SK-N-SH treated with all-trans-retinoic acid at 6 μM for 48 hours (cell line): ENCODE measurements around the gene CLMN.

ENCODE experiments used
- ATAC-seq: fragments of 200-7000 bp; cut with Tn5 transposase; 3 replicates; pipeline ENCODE4 v1.9.1; 2020; ENCODE audit warnings: mild to moderate bottlenecking, moderate library complexity
- ARNTL ChIP-seq: fragments of 450-650 bp; formaldehyde crosslinking; IDR thresholded peaks from 2 replicates; pipeline ENCODE4 v1.5.0; 2020; ENCODE audit warnings: low read depth, mild to moderate bottlenecking, moderate library complexity, borderline replicate concordance
- BACH2 ChIP-seq: fragments of 250-450 bp; sonication (Bioruptor Pico); IDR thresholded peaks from 2 replicates; pipeline ENCODE4 v1.9.0; 2021; ENCODE audit warnings: mild to moderate bottlenecking, borderline replicate concordance
- CREB5 ChIP-seq: fragments of 250-450 bp; sonication (Bioruptor Pico); IDR thresholded peaks from 2 replicates; pipeline ENCODE4 v1.5.1; 2020; ENCODE audit warnings: low read depth, mild to moderate bottlenecking, moderate library complexity
- CSDC2 ChIP-seq: fragments of 250-450 bp; sonication (Bioruptor Pico); IDR thresholded peaks from 2 replicates; pipeline ENCODE4 v1.5.0; 2020; ENCODE audit warnings: mild to moderate bottlenecking, moderate library complexity
- CSRNP3 ChIP-seq: fragments of 250-450 bp; sonication (Bioruptor Pico); IDR thresholded peaks from 2 replicates; pipeline ENCODE4 v1.5.1; 2021; ENCODE audit warnings: mild to moderate bottlenecking, moderate library complexity
- ESRRG ChIP-seq: fragments of 250-450 bp; sonication (Bioruptor Pico); IDR thresholded peaks from 2 replicates; pipeline ENCODE4 v1.6.1; 2021; ENCODE audit warnings: mild to moderate bottlenecking
- GLIS3 ChIP-seq: fragments of 250-450 bp; sonication (Bioruptor Pico); IDR thresholded peaks from 2 replicates; pipeline ENCODE4 v1.5.0; 2020; ENCODE audit warnings: mild to moderate bottlenecking, moderate library complexity
- ISL1 ChIP-seq: fragments of 250-450 bp; sonication (Bioruptor Pico); IDR thresholded peaks from 2 replicates; pipeline ENCODE4 v2.1.2; 2022; ENCODE audit warnings: mild to moderate bottlenecking, moderate library complexity
- OSR1 ChIP-seq: fragments of 250-450 bp; sonication (Bioruptor Pico); IDR thresholded peaks from 2 replicates; pipeline ENCODE4 v1.8.0; 2022; ENCODE audit warnings: moderate library complexity, mild to moderate bottlenecking, inconsistent platforms
- PATZ1 ChIP-seq: fragments of 250-450 bp; sonication (Bioruptor Pico); IDR thresholded peaks from 2 replicates; pipeline ENCODE4 v1.8.0; 2020; ENCODE audit warnings: mild to moderate bottlenecking, moderate library complexity, borderline replicate concordance
- POU6F1 ChIP-seq: fragments of 250-450 bp; sonication (Bioruptor Pico); IDR thresholded peaks from 2 replicates; pipeline ENCODE4 v1.8.0; 2021; ENCODE audit warnings: low read depth, mild to moderate bottlenecking, moderate library complexity, borderline replicate concordance
- PPARA ChIP-seq: fragments of 250-450 bp; sonication (Bioruptor Pico); IDR thresholded peaks from 2 replicates; pipeline ENCODE4 v1.5.0; 2020; ENCODE audit warnings: mild to moderate bottlenecking, borderline replicate concordance
- RARB ChIP-seq: fragments of 250-450 bp; sonication (Bioruptor Pico); IDR thresholded peaks from 2 replicates; pipeline ENCODE4 v1.8.0; 2021; ENCODE audit warnings: mild to moderate bottlenecking, moderate library complexity
- SNAI2 ChIP-seq: fragments of 250-450 bp; sonication (Bioruptor Pico); IDR thresholded peaks from 2 replicates; pipeline ENCODE4 v1.5.0; 2020; ENCODE audit warnings: mild to moderate bottlenecking, moderate library complexity
- TCF4 ChIP-seq: fragments of 250-450 bp; sonication (Bioruptor Pico); IDR thresholded peaks from 2 replicates; pipeline ENCODE4 v1.8.0; 2021; ENCODE audit warnings: mild to moderate bottlenecking, moderate library complexity, borderline replicate concordance
- TOX ChIP-seq: fragments of 250-450 bp; sonication (Bioruptor Pico); IDR thresholded peaks from 2 replicates; pipeline ENCODE4 v1.8.0; 2021; ENCODE audit warnings: mild to moderate bottlenecking, moderate library complexity, borderline replicate concordance
- TSHZ2 ChIP-seq: fragments of 250-450 bp; sonication (Bioruptor Pico); IDR thresholded peaks from 2 replicates; pipeline ENCODE4 v1.5.0; 2020; ENCODE audit warnings: mild to moderate bottlenecking, moderate library complexity
- ZC3H10 ChIP-seq: fragments of 250-450 bp; sonication (Bioruptor Pico); IDR thresholded peaks from 2 replicates; pipeline ENCODE4 v1.5.1; 2021; ENCODE audit warnings: mild to moderate bottlenecking, moderate library complexity
- ZFP3 ChIP-seq: fragments of 250-450 bp; sonication (Bioruptor Pico); IDR thresholded peaks from 2 replicates; pipeline ENCODE4 v1.5.0; 2020; ENCODE audit warnings: mild to moderate bottlenecking, moderate library complexity
- ZFP30 ChIP-seq: fragments of 450-650 bp; formaldehyde crosslinking; IDR thresholded peaks from 2 replicates; pipeline ENCODE4 v1.5.0; 2022; ENCODE audit warnings: mild to moderate bottlenecking, moderate library complexity
- ZNF565 ChIP-seq: fragments of 450-650 bp; formaldehyde crosslinking; conservative IDR thresholded peaks from 2 replicates; pipeline ENCODE4 v1.5.0; 2020; ENCODE audit warnings: low read depth, mild to moderate bottlenecking, moderate library complexity
- ZNF70 ChIP-seq: fragments of 450-650 bp; formaldehyde crosslinking; IDR thresholded peaks from 2 replicates; pipeline ENCODE4 v1.5.0; 2020; ENCODE audit warnings: mild to moderate bottlenecking, moderate library complexity
- ZNF8 ChIP-seq: fragments of 450-650 bp; formaldehyde crosslinking; IDR thresholded peaks from 2 replicates; pipeline ENCODE4 v1.5.0; 2020; ENCODE audit warnings: mild to moderate bottlenecking, moderate library complexity

Gene CLMN

GRCh38 chr14:95184413-95184790 lies 135.3 kb downstream of the CLMN start:
- TF ChIP-seq CSDC2 (CRISPR knock-in tag): no peak
- no peak for TF ChIP-seq GLIS3 (CRISPR knock-in tag)
- ATAC-seq: no peak

GRCh38 chr14:95183532-95184412 lies 135.9 kb downstream of the CLMN start:
- no peak; the same call in 2 of the 3 replicates for ATAC-seq
- TF ChIP-seq GLIS3 (CRISPR knock-in tag) (no peak), OSR1 (CRISPR knock-in tag) (no peak), TOX (CRISPR knock-in tag) (no peak), POU6F1 (CRISPR knock-in tag) (no peak), ZNF565 (CRISPR knock-in tag) (no peak), BACH2 (CRISPR knock-in tag) (no peak), TSHZ2 (no peak), ZFP30 (CRISPR knock-in tag) (no peak)

GRCh38 chr14:95183082-95183481 lies 136.6 kb downstream of the CLMN start:
- TF ChIP-seq TCF4 (CRISPR knock-in tag): no peak
- no peak for TF ChIP-seq ZFP3 (CRISPR knock-in tag)
- no peak for TF ChIP-seq CREB5
- TF ChIP-seq PATZ1 (CRISPR knock-in tag): no peak
- no peak for TF ChIP-seq SNAI2
- no peak for TF ChIP-seq GLIS3 (CRISPR knock-in tag)
- TF ChIP-seq PPARA: no peak
- no peak for TF ChIP-seq ISL1 (CRISPR knock-in tag)
- TF ChIP-seq CSDC2 (CRISPR knock-in tag): no peak
- no peak for TF ChIP-seq ARNTL
- no peak for TF ChIP-seq OSR1 (CRISPR knock-in tag)
- no peak for TF ChIP-seq BACH2 (CRISPR knock-in tag)
- TF ChIP-seq CSRNP3 (CRISPR knock-in tag): no peak
- no peak for TF ChIP-seq ESRRG (CRISPR knock-in tag)
- no peak for TF ChIP-seq ZNF565 (CRISPR knock-in tag)
- no peak for TF ChIP-seq RARB (CRISPR knock-in tag)
- no peak for TF ChIP-seq TOX (CRISPR knock-in tag)
- TF ChIP-seq ZNF70 (CRISPR knock-in tag): no peak
- no peak for TF ChIP-seq ZNF8 (CRISPR knock-in tag)
- TF ChIP-seq ZC3H10 (CRISPR knock-in tag): no peak
- ATAC-seq: no peak
